ACHN (cell line): Measurements from ENCODE around the gene ITPR1.

Experiments used
- DNase-seq: peaks from one replicate; pipeline ENCODE4 v3.0.0-alpha.2; 2015
- in situ Hi-C: cut with HindIII; loops from 2 replicates; pipeline ENCODE4 v1.10.0; 2017; ENCODE audit warnings: low sequenced_read_pairs, low pct_ligation_motif_present, low pct_unique_long_range_greater_than_20kb

ITPR1 gene

DNA sequence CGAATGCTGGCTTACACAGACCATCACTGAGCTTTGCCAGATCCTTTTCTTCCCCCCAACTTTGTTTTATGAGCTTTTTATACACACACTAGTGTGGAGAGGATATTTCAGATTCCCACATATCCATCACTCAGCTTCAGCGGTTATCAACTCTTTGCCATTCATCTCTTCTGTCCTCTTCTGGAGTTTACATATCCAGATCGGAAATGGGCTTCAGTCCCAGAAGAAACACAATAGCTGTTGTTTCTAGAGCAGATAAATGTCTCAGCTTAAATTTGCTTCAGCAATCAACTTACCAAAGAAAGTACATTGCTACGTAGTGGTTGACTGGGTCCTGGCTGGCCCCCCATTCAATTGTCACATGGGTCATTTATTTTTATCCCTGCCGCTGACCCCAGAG lies 300.2 kb downstream of the ITPR1 start:
- DNase-seq = no peak

GRCh38 chr3:4794331-4794730 lies 301.2 kb downstream of the ITPR1 start:
- in situ Hi-C loops = no loop called here
- no peak for DNase-seq

More for the DNA sequence above, 300.2 kb downstream of the ITPR1 start:
- in situ Hi-C loops = no loop called here

DNA sequence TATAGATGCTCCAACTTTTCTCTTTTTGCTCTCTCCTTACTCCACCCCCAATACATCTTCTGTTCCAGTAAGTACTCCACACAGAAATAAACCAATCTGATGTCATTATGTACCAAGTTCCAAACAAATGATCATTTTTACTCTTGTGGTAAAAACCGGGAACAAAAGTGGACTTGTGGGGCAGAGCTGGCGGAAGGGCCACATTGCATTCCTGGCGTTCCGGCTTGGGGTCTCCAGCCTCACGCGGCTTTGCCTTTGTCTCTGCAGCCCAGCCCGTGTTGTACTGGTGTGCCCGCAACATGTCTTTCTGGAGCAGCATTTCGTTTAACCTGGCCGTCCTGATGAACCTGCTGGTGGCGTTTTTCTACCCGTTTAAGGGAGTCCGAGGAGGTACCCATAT lies 301.6 kb downstream of the ITPR1 start:
- in situ Hi-C loops = no loop called here
- DNase-seq = no peak

DNA sequence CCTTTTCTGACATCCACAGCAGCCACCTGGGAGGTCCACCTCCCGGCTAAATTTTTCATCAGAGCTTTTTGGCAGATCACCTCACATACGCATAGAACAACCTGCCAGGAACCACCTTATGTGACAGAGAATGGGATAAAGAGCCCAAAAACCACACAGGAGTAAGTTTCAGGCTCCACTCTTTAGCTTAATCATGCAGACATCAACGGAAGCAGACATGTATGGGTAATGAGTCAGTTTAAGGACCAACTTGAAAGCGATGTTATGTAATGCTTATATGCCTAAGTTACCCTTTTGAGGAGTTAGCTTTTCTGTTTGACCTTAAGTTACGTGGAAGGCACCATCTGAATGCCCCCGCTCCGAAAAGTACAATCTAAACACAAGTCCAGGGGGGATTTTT lies 302.8 kb downstream of the ITPR1 start:
- in situ Hi-C loops = no loop called here
- no peak for DNase-seq

DNA sequence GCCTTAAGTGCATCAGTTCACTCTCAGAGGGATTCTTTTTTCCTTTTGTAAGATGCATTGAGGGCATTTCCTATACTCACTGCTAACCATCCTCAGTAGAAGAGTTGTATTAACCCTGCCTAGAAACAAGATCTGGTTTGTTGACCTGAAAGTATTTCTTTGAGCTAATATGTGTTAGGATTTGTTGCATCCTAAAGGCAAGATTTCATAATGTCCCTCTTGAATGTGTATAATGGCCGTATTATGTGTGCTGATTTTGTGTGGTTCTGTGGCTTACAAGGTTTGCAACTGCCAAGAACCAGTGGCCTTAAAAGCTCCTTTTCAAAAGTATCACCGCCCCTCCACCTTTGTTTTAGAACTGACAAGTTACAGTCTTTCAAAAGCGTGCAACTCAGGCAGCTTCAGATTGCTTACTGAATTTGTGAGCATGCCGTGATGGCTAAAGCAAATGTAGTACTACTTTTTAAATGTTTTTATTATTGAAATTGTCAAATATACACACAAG lies 304.1 kb downstream of the ITPR1 start:
- in situ Hi-C loops = no loop called here
- DNase-seq = no peak

GRCh38 chr3:4799266-4800256 lies 306.4 kb downstream of the ITPR1 start:
- no peak for DNase-seq
- in situ Hi-C loops = no loop called here

DNA sequence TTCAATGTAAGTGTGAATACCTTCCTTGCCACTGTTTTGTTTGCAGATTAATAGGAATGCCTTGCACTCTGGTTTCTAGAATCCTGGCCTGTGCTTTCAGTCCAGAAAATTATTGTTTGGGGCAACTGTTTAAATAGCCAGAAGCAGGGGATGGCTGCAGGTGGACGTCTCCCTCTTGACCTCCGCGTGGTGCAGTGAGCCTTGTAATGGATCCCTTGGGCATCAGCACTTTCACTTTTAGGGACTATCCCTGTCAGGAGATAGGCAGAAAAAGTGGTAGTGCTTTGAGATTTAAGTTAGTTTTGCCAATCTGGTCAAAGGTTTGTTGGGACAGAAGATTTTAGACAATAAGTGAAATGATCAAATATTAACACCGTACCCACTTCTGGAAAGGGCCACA lies 307.4 kb downstream of the ITPR1 start:
- in situ Hi-C loops = no loop called here
- no peak for DNase-seq

DNA sequence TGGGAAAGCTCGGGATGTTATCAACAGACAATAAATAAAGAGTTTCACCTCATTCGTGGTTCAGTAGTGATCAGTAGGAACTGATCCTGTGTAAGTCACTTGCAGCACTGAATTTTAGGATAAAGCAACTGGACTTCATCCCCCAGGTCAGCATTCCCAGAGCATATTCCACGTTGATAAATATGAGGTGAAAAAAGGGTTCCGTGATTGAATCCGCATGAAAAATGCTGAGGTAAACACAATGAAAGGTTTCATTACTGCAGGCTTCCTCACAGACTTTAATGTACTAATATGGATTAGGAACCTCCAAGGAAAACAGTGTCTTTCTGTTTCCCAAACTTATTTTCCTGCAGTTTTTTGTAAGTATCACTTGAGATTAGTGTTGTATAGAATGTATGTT lies 308.7 kb downstream of the ITPR1 start:
- in situ Hi-C loops = no loop called here
- DNase-seq = no peak

GRCh38 chr3:4802903-4803302 lies 309.8 kb downstream of the ITPR1 start:
- in situ Hi-C loops = no loop called here
- DNase-seq = no peak

GRCh38 chr3:4804161-4805058 lies 311.3 kb downstream of the ITPR1 start:
- DNase-seq = no peak
- in situ Hi-C loops = no loop called here

- no peak for DNase-seq
- in situ Hi-C loops = no loop called here
Observed at GRCh38 chr3:4805662-4806061, 312.5 kb downstream of the ITPR1 start.

- no peak for DNase-seq
- in situ Hi-C loops = no loop called here
Observed at GRCh38 chr3:4806535-4807108, 313.5 kb downstream of the ITPR1 start.

DNA sequence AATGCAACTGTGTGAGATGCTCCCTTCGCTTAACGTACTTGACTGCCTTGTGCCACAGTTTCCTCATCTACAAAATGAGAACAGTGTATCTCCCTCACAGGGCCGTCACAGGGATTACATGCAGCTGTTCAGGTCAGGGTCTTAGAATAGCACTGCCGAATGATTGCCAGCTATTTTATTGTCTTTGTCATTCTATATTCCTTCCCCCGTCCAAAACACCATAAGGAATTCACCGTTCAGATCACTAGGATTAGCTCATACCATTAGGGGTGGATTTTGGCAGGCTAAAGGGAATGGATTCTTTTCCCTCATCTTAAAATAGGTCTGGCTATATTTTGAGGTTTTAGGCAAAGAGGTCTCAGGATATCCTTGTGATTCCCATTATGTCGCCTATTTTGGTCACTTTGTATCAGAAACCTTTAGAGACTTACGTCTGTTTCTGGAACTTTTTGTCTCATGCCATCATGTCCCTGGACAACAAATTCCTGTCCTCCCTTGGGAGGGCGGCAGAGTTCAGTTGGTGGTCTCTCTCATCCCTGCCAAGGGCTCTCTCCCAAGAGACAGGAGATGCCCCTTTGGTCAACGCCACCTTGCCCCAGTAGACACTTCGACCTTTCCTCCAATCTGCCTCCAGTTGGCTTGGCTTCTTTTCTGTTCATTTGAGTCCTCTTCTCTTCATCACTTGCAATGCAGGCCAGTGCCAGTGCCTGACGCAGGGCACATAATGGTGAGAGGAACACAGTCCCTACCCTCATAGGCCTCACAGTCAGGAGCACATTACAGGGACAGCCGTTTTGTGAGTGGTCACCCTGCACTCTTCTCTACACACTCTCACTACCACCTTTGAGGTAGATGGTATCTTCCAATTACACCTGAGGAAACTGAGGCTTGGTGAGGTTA lies 314.5 kb downstream of the ITPR1 start:
- DNase-seq = no peak
- in situ Hi-C loops = no loop called here

GRCh38 chr3:4808637-4809036 lies 315.5 kb downstream of the ITPR1 start:
- in situ Hi-C loops = no loop called here
- DNase-seq = no peak

DNA sequence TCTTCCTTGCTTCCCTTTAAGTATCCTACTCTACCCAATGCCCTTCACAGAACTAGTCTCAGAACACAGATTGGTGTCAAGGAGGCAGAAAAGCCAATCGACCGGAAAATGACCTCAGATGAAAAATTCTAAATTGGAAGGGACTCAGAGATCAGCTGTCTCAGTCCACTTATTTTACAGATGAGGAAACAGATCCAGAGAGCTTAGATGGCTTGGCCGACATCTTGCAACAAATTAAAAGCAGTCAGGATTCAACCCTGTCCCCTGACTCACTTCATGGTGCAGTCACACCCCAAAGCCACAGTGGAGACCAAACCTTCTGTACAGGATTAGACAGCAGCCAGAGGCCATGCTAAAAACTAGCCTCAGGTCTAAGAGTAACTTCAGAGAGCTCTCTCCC lies 316.8 kb downstream of the ITPR1 start:
- DNase-seq = no peak
- in situ Hi-C loops = no loop called here

DNA sequence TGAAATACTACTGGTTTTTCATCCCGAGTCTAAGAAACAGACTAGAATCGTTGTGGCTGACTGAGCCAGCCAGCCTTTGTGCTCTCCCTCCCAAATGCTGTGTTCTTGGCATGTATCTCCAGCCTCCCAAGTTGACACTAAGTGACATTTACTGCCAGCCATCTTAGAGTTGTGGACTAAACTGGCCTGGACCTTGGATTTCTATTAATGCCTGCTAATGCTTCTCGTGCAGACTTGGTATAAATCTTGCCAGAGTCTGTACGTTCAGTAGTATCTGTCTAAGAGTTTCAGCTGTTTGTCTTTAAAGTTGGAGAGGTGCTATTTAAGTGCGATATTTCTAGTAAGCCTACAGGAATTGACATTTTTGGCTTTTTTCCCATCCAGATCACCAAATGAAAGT lies 319.4 kb downstream of the ITPR1 start:
- in situ Hi-C loops = no loop called here
- DNase-seq = no peak

DNA sequence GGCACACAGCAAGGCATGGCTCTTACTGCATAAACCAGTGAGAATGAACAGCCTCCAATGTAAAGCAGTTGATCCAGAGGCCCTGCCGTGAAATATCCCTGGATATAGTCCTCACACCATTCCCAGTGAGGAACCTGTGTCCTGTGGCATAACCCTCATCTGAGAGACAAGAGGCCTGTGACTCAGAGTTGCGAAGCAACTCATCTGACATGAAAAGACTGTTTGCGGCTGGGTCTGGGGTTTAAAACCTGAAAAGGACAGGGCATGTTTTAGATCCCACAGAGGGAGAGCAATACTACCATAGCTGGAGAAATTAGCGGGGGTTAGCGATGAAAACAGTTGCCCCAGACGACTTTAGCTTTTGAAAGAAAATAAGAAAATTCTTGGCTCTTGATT lies 320.8 kb downstream of the ITPR1 start:
- DNase-seq = no peak
- in situ Hi-C loops = no loop called here

GRCh38 chr3:4814305-4814903 lies 321.3 kb downstream of the ITPR1 start:
- in situ Hi-C loops = no loop called here
- no peak for DNase-seq
